Heart left ventricle (tissue), 16 donors: ENCODE data around the gene MOCS3. TPM values are rescaled to one million over a fixed set of nuclear protein-coding genes. Genes with fewer than 3 reads are reported as not detected.

Experiments used
- ATAC-seq, 4 donors: fragments of 200-7000 bp; cut with Tn5 transposase; one replicate each; pipeline ENCODE4 v1.9.1; 2020 to 2022; ENCODE audit warnings: moderate library complexity in 4 of 4, mild to moderate bottlenecking in 3 of 4, moderate number of reproducible peaks in 1 of 4
- DNase-seq, 5 donors: peaks; one replicate each; pipeline ENCODE4 v3.0.0-alpha.2; 2020
- H3K27ac ChIP-seq, 12 donors: fragments of 200-600 bp; sonication (generic) in 4 of 12; one replicate each; pipeline versions ENCODE4 v1.5.0 to v1.8.0; 2016 to 2022; ENCODE audit warnings: mild to moderate bottlenecking in 2 of 12
- H3K27me3 ChIP-seq, 9 donors: fragments of 200-600 bp; sonication (generic) in 2 of 9; one replicate each; pipeline versions ENCODE4 v1.5.1 to v1.8.0; 2016 to 2022; ENCODE audit warnings: mild to moderate bottlenecking in 3 of 9
- H3K36me3 ChIP-seq, 9 donors: fragments of 200-600 bp; sonication (generic) in 2 of 9; one replicate each; pipeline versions ENCODE4 v1.5.0 to v1.8.0; 2018 to 2022; ENCODE audit warnings: mild to moderate bottlenecking in 2 of 9
- H3K4me1 ChIP-seq, 12 donors: fragments of 200-600 bp; sonication (generic) in 4 of 12; one replicate each; pipeline versions ENCODE4 v1.5.0 to v1.8.0; 2016 to 2022; ENCODE audit warnings: mild to moderate bottlenecking in 3 of 12
- H3K4me3 ChIP-seq, 12 donors: fragments of 200-600 bp; sonication (generic) in 4 of 12; one replicate each; pipeline versions ENCODE4 v1.5.0 to v1.8.0; 2017 to 2022; ENCODE audit warnings: mild to moderate bottlenecking in 9 of 12, moderate library complexity in 4 of 12
- H3K9me3 ChIP-seq, 12 donors: fragments of 200-600 bp; sonication (generic) in 4 of 12; one replicate each; pipeline versions ENCODE4 v1.5.0 to v1.8.0; 2016 to 2022; ENCODE audit warnings: mild to moderate bottlenecking in 1 of 12
- POLR2A ChIP-seq, 2 donors: fragments of 450-650 bp; IDR thresholded peaks; one replicate each; pipeline ENCODE4 v1.6.1; 2017; ENCODE audit warnings: antibody characterized with exemption in 2 of 2, mild to moderate bottlenecking in 2 of 2, moderate library complexity in 2 of 2
- WGBS, 4 donors: extraction: QIAGEN DNeasy Blood & Tissue Kit in 2 of 4; methylation state at CpG; one replicate each; pipeline versions ENCODE4 v1.1.5 to v1.1.7; 2013 to 2018; 5-methylcytosine and 5-hydroxymethylcytosine counted together
- intact Hi-C, 10 donors: fragments of 100-400 bp; cut with DNase I; formaldehyde crosslinking; loops; one replicate each; pipeline versions ENCODE4 v1.11.1 to v1.14.2; 2022
- polyA plus RNA-seq, 2 donors: library from polyadenylated mRNA; stranded (reverse); fragments of 200-250 nt; gene quantifications; one replicate each; pipeline ENCODE4 v1.2.3, GENCODE V29; 2013
- total RNA-seq, 9 donors: library from RNA; depleted of rRNA in 2 of 9; stranded (reverse); fragments of >200 nt in 2 of 9; fragmentation: NEBNext Ultra II Directional in 3 of 9; extraction: Animal tissue kit (Norgen Biotek cat#: 25700) in 3 of 9; gene quantifications; one replicate each; pipeline versions ENCODE4 v1.1.0 to v1.2.4, GENCODE V29; 2016 to 2023
- TF ChIP-seq, protein P1 (sequence below), 12 donors: fragments of 200-600 bp; sonication (generic) in 4 of 12; IDR thresholded peaks; one replicate each; pipeline versions ENCODE4 v1.5.0 to v1.8.0; 2018 to 2022; ENCODE audit warnings: antibody characterized with exemption in 12 of 12, mild to moderate bottlenecking in 5 of 12
- donor health status: ischemic (EF 13 %, LVEDD 7.1; RV severe dilation, severe dysfunction).
- donor health status: healthy with polysubstance abuse.
- donor health status: DM: no; HTN: yes; CAD: no.
- donor health status: DM: no; HTN: no; CAD: no.
- donor health status: ischemic (EF 25% LVEDD 6.9; RV normal size, moderate dysfunction).
- donor health status: ischemic (EF 25% LVEDD 5.7; RV mildly dilated, moderate dysfunction).
- donor health status: healthy.
- donor health status: DM: yes; HTN: yes; CAD: no.
- donor health status: ischemic (EF 35%, LVEDD 5.7; RV mildly dilated, moderate dysfunction).
- donor health status: nonischemic (EF 11% LVEDD 7.7; RV severe dilation, severe dysfunction).
- donor health status: DM: yes; HTN: yes; CAD: no.
- donor health status: PGD.
- donor health status: ischemic (EF 29% LVEDD 5.4; RV normal size, mild dysfunction).
- donor health status: nonischemic (EF 23%, LVEDD 6.1; RV moderate dilation, normal function).

MOCS3 gene
- total and polyA plus RNA-seq, 11 donors = 1.2 to 3.9 (median 2.8) TPM

DNA sequence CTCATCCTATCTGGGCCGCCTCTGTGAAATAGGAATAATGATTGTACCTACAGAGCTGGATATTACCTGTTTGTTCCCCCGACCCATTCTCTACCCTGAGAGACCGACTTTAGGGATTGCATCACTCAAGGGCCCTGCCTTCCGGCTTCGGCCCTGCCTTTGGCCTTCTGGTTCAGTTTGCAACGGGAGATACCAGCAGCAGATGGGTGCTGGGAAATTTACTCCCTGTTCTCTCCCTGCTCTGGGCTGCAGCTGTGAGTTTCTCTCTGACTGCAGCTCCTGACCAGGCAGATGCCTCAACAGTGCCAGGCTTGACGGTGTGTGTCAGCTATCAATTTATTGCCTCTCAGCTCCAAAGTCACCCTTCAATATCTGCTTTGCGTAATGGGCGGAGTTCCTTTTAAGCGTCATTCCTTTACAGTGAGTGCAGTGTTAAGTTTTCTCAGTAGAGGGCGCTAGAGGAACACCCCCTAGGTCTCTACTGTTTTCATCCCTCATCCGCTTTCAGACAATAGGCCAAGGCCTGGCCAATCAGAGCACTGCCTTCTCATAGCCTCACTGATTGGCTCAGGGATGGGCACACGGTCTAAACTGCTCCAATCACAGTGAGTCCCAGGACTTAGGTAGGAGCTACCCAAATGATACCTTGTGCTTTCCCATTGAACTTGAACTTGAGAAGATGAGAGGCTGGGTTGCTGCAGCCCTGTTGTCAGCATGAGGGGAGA lies 34.3 kb downstream of the MOCS3 start:
- intact Hi-C loops = loop anchor here in 1 of 10 donors (2.0 kb wide), 1 partner anchor 314 kb away; no protein-coding TSS in a partner anchor
- no peak overlapping the region for H3K4me3 ChIP-seq
- H3K27me3 ChIP-seq = peaks cover 0 to 29% (median 0%) of the 10 kb centered on the region in 9 donors
- DNase-seq = no peak
- TF ChIP-seq, protein P1, sequence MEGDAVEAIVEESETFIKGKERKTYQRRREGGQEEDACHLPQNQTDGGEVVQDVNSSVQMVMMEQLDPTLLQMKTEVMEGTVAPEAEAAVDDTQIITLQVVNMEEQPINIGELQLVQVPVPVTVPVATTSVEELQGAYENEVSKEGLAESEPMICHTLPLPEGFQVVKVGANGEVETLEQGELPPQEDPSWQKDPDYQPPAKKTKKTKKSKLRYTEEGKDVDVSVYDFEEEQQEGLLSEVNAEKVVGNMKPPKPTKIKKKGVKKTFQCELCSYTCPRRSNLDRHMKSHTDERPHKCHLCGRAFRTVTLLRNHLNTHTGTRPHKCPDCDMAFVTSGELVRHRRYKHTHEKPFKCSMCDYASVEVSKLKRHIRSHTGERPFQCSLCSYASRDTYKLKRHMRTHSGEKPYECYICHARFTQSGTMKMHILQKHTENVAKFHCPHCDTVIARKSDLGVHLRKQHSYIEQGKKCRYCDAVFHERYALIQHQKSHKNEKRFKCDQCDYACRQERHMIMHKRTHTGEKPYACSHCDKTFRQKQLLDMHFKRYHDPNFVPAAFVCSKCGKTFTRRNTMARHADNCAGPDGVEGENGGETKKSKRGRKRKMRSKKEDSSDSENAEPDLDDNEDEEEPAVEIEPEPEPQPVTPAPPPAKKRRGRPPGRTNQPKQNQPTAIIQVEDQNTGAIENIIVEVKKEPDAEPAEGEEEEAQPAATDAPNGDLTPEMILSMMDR (IDR thresholded peaks at IDR 0.05) = peak; percentile 25 to 54 (median 36)
- no peak for TF ChIP-seq POLR2A (IDR thresholded peaks at IDR 0.05)
- H3K27ac ChIP-seq = no peak overlapping the region
- WGBS, 4 donors = 29 to 34% (median 30%) methylated on average over 12 to 13 of the region's 13 CpGs
- no peaks in the 10 kb centered on the region for H3K4me1 ChIP-seq
- ATAC-seq = peak in 3 of 4 donors; percentile 30 to 79 (median 60)
- no peaks in the 10 kb centered on the region for H3K36me3 ChIP-seq
- no peaks in the 10 kb centered on the region for H3K9me3 ChIP-seq

GRCh38 chr20:50993876-50994275 lies 35.3 kb downstream of the MOCS3 start:
- intact Hi-C loops = loop anchor here in 1 of 10 donors (2.0 kb wide), 1 partner anchor 313 kb away; no protein-coding TSS in a partner anchor
- no peaks in the 10 kb centered on the region for H3K4me1 ChIP-seq
- no peak overlapping the region for H3K4me3 ChIP-seq
- H3K27ac ChIP-seq = no peak overlapping the region
- DNase-seq (no peak), ATAC-seq (no peak)
- H3K9me3 ChIP-seq = no peaks in the 10 kb centered on the region
- no peaks in the 10 kb centered on the region for H3K36me3 ChIP-seq
- peaks cover 0 to 31% (median 5%) of the 10 kb centered on the region in 9 donors for H3K27me3 ChIP-seq
- TF ChIP-seq, protein P1 (IDR thresholded peaks at IDR 0.05) = no peak
- no peak for TF ChIP-seq POLR2A (IDR thresholded peaks at IDR 0.05)
- 80 to 86% (median 84%) methylated on average over 8 to 9 of the region's 9 CpGs for WGBS, 4 donors

DNA sequence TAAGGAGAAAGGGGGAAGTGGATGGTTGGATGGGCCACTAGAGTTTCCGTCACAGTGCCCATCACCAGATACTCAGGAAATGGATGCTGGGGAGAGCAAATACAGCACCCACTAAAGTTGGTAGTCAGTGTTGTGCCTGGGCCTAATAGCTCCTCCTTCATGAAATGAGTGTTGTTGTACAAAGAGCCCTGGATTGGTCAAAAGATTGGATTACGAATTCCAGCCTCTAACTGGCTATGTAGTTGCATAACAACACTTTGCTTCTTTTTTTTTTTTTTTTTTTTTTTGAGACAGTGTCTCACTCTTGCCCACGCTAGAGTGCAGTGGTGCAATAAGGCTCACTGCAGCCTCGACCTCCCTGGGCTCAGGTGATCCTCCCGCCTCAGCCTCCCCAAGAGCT lies 36.9 kb downstream of the MOCS3 start:
- ATAC-seq (no peak), DNase-seq (no peak)
- Histone ChIP-seq H3K4me1 (no peaks in the 10 kb centered on the region), H3K9me3 (no peaks in the 10 kb centered on the region), H3K27me3 (peaks cover 0 to 42% (median 5%) of the 10 kb centered on the region in 9 donors), H3K27ac (no peak overlapping the region), H3K36me3 (no peaks in the 10 kb centered on the region), H3K4me3 (no peak overlapping the region)
- TF ChIP-seq POLR2A (IDR thresholded peaks at IDR 0.05) = no peak
- TF ChIP-seq, protein P1 (IDR thresholded peaks at IDR 0.05) = no peak
- WGBS, 4 donors = 82 to 89% (median 86%) methylated on average over 5 of the region's 5 CpGs
- intact Hi-C loops = no loop called here

GRCh38 chr20:50996901-50997865 lies 38.6 kb downstream of the MOCS3 start:
- WGBS, 4 donors = 38 to 56% (median 46%) methylated on average over 10 of the region's 10 CpGs
- H3K4me3 ChIP-seq = no peak overlapping the region
- intact Hi-C loops = no loop called here
- no peaks in the 10 kb centered on the region for H3K36me3 ChIP-seq
- H3K4me1 ChIP-seq = no peaks in the 10 kb centered on the region
- H3K27me3 ChIP-seq = peaks cover 0 to 35% (median 0%) of the 10 kb centered on the region in 9 donors
- DNase-seq = no peak
- no peak for TF ChIP-seq POLR2A (IDR thresholded peaks at IDR 0.05)
- no peaks in the 10 kb centered on the region for H3K9me3 ChIP-seq
- no peak overlapping the region for H3K27ac ChIP-seq
- ATAC-seq = no peak
